Muscle layer of colon (tissue), 2 donors: Measurements from ENCODE around the gene ST6GALNAC5.

Source experiments
- H3K27ac ChIP-seq: one replicate; pipeline ENCODE4 v1.7.0; 2013; ENCODE audit warnings: low read depth, mild to moderate bottlenecking, low read length, moderate library complexity
- H3K27me3 ChIP-seq, 2 donors: one replicate each; pipeline ENCODE4 v1.7.0; 2013; ENCODE audit warnings: low read length in 2 of 2, mild to moderate bottlenecking in 2 of 2; ENCODE audit not compliant: insufficient read depth in 2 of 2, control insufficient read depth in 1 of 2
- H3K36me3 ChIP-seq: one replicate; pipeline ENCODE4 v1.7.0; 2013; ENCODE audit warnings: mild to moderate bottlenecking, low read length; ENCODE audit not compliant: insufficient read depth
- H3K4me1 ChIP-seq: one replicate; pipeline ENCODE4 v1.7.0; 2013; ENCODE audit warnings: mild to moderate bottlenecking, low read length; ENCODE audit not compliant: insufficient read depth
- H3K4me3 ChIP-seq, 2 donors: one replicate each; pipeline ENCODE4 v1.7.0; 2013; ENCODE audit warnings: low read length in 2 of 2, low read depth in 1 of 2, mild to moderate bottlenecking in 1 of 2, moderate library complexity in 1 of 2
- H3K9ac ChIP-seq: one replicate; pipeline ENCODE4 v1.7.0; 2013; ENCODE audit warnings: low read length
- H3K9me3 ChIP-seq: one replicate; pipeline ENCODE4 v1.7.0; 2013; ENCODE audit warnings: mild to moderate bottlenecking, low read length
- donor health status: abdominal sarcoma.
- donor health status: Adenocarcinoma of cecum.

The ST6GALNAC5 gene

GRCh38 chr1:77096496-77097255, 229.4 kb downstream of the ST6GALNAC5 start:
- Histone ChIP-seq H3K36me3 (no peaks in the 10 kb centered on the region), H3K27ac (no peak overlapping the region), H3K4me1 (no peaks in the 10 kb centered on the region), H3K4me3 (no peak overlapping the region), H3K27me3 (no peaks in the 10 kb centered on the region), H3K9me3 (no peaks in the 10 kb centered on the region), H3K9ac (no peak overlapping the region)

- Histone ChIP-seq H3K27me3 (no peaks in the 10 kb centered on the region), H3K27ac (no peak overlapping the region), H3K36me3 (no peaks in the 10 kb centered on the region), H3K4me1 (no peaks in the 10 kb centered on the region), H3K9ac (no peak overlapping the region), H3K4me3 (no peak overlapping the region), H3K9me3 (no peaks in the 10 kb centered on the region)
Observed at GRCh38 chr1:77100875-77101274, 233.6 kb downstream of the ST6GALNAC5 start.

- Histone ChIP-seq H3K27me3 (no peaks in the 10 kb centered on the region), H3K27ac (no peak overlapping the region), H3K36me3 (no peaks in the 10 kb centered on the region), H3K4me3 (no peak overlapping the region), H3K9ac (no peak overlapping the region), H3K4me1 (no peaks in the 10 kb centered on the region), H3K9me3 (no peaks in the 10 kb centered on the region)
Observed at GRCh38 chr1:77103486-77103885, 236.2 kb downstream of the ST6GALNAC5 start.

GRCh38 chr1:77104672-77105071, 237.4 kb downstream of the ST6GALNAC5 start:
- Histone ChIP-seq H3K36me3 (no peaks in the 10 kb centered on the region), H3K4me1 (no peaks in the 10 kb centered on the region), H3K9ac (no peak overlapping the region), H3K27ac (no peak overlapping the region), H3K4me3 (no peak overlapping the region), H3K27me3 (no peaks in the 10 kb centered on the region), H3K9me3 (no peaks in the 10 kb centered on the region)
